Stimulated activated naive CD4-positive, alpha-beta T cell treated with Interleukin-2 at 50 U/mL for 16 hours (primary cell): Measurements from ENCODE around the gene MPPED2.

Experiments
- DNase-seq: peaks from one replicate; lab custom pipeline; 2025; lab: John Stamatoyannopoulos, UW

The MPPED2 gene

DNA sequence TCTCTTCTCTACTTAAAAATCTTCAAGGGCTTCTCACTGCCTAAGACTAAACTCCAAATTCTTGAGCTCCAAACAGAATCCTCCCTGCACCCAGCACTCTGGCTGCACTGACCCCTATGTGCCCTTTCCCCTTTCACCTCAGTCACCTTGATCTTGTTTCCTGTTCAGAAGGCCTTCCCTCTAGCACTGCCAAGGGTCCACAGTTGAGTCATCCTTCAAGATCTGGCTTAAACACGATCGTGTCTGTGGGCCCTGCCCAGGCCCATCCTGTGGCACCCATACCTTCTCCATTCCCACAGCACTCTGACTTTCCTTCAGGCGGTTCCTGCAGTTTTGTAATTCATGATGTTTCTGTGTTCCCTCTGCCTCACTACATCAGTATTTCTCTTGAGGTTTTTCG lies 134.0 kb downstream of the MPPED2 start:
- no peak for DNase-seq

DNA sequence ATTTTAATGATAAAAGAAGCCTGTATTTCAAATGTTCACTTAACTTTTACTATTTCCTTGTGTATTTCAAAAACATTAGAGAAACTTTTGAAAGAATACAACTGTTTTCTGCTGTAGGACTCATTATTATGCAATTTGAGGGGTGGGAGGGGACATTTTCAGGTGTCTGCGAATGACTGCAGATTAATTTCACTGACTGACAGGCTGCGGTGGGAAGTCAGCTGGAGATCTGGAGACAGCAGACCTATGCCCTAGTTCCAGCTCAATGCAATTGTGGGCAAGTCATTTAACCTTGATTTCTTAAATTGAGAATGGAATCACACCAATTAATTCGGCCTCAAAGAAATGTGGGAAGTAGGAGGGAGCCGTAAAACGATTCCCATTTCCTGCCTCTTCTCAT lies 134.5 kb downstream of the MPPED2 start:
- no peak for DNase-seq

DNA sequence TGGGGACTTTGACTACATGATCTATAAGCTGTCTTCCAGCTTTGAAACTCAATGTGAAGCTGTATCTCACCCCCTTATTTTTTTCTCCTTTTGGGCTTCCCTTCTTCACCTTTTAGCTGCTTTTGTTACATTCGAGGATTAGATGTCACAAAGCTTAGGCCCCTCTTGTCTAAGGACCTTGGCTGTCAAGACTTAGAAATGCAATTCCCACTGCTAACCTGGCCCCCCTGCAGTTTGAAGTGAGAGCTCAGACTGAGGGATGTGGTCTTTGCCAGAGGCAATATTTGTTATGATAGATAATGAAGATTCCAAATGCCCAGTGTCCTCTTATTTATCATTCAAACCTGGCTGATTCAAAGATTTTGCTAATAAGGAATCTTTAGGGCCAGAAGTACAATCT lies 135.0 kb downstream of the MPPED2 start:
- no peak for DNase-seq

DNA sequence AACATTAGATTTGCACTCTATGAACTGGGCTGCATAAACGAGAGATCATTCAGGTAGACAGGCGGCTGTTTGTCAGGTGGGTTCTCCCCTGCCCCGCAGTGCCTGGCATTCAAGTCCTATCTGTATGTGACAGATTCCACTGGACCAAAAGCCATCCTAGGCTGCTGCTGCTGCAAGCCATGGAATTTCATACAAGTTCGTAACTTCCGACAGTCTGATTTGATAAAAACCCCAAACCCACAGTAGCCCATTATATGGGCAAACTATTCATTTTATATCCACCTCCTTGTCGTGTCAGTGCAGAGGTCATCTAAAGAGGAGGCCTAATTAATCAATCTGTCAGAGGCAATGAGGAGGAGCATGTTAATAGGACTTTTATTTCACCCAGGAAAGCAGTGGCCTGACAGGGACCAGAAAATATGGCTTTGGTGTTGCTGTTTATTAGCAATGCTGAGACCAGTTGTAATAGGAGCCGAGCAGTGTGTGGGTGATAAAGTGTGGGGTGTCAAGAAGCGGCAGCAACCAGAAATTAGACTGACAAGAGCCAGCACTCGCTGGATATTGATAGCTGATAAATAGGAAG lies 139.0 kb downstream of the MPPED2 start:
- DNase-seq: no peak

DNA sequence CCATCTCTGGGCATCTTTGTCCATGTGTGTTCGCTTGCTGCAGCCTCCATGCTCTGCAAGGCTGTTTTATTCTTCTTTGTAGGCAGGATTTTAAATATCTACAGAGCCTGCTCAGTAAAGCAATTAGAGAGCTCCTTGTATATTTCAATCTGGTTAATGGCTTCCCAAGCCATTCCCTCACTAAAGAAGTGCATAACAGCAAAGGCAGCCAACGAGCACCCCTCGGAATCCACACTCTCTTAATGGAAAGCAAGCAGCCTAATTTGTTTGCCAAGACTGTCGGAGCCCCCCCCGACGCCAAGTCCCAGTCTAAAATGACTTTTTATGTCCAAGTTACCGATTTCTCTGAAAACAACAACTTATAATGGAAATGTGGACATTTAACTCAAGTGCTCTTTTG lies 139.6 kb downstream of the MPPED2 start:
- DNase-seq: no peak

DNA sequence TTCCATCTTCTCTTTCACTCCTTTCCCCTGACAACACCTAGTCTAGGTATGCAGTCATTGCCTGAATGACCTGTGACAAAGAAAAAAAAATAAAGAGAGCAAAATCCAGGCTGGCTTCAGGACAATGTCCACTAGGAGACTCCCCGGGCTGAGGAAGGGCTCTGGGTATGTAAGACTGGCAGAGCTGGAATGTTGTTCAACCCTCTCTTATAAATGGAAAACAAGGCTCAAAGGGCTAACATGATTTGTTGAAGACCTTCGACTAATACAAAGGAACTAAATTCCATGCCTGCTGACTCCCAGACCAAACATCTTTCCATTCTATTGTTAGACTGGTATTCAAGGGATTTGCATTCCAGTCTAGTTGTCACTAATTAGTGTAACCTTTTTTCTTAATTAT lies 141.1 kb downstream of the MPPED2 start:
- DNase-seq: no peak

DNA sequence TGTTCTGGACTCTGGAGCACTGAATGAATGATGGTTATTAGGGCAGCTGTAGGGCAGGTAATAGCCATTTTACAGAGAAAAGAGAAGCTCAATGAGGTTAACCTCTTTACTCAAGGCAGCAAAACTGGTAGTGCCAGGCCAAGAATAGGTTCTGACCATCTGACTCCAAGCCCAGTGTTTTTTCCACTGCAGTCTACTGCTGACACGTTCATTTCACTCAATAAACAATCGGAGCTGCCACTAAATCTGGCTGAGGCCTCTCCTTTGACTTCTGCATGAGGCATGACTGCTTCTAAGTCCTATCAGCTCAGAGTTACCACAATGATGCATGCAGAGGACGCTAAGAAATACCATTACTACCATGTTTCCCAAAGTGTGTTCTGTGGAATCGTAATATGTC lies 145.6 kb downstream of the MPPED2 start:
- DNase-seq: no peak

DNA sequence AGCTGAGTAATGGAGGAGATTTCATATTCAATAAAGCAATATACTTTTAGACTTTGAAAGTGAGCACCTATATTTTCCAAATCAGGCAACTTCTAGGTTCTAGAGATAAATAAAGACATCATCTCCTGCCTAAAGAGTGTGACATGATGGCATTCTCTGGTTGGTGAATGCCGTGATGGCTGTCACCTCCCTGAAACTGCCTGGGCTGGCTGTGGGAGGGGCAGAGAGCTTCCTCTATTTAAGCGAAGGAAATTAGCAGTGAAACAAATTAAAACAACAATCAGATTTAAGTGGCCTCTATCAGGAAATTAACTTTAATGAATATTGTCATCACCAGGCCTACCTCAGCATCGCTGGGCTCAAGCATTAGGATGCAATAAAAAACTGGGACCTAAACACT lies 149.4 kb downstream of the MPPED2 start:
- no peak for DNase-seq

DNA sequence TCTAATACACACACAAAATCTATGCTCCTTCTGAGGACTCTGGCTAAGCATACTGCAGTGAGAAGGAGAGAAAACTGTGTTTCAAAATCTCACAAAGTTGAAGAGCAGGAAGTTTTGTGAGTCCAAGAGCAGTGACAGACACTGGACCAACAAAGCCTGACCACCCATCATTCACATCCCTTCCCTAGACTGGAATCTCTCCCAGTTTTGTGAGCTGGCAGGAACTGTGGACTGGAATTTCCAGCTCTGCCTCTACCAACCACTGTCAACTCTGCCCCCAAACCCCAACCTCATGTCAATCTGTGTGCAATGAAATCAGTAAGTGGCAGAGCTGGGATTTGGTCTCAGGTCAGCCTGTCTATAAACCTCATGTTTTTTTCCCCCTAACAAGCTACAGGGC lies 150.7 kb downstream of the MPPED2 start:
- DNase-seq: no peak

DNA sequence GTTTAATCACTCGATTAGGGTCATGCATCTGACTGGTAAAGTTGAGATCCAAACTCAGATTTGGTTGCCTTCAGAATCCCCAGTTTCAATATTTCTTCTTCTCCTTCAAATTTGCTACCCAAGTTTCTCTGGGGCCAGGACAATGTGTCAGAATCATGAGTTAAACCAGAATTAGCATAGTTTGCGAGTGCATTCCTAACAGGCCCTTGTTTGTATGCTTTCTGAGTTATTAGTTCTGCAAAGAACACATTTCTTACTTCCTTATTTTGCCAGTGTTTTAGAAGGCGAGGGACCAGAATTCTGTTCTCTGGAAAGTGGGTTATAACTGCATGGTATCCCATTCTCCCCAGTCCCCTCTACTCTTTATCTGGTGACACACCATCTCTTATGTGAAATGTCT lies 151.3 kb downstream of the MPPED2 start:
- no peak for DNase-seq

DNA sequence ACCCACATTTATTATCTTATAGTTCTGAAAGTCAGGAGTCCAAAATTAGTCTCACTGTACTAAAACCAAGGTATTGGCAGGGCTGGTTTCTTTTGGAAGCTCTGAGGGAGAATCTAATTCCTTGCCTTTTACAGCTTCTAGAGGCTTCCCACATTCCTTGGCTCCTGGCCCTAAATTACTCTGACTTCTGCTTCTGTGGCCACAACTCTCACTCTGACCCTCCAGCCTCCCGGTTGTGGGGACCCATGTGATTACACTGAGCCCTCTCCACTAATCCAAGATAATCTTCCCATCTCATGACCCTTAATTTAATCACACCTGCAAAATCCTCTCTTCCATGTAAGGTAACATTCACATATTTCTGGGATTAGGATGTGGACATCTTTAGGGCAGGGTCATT lies 152.3 kb downstream of the MPPED2 start:
- DNase-seq: no peak

DNA sequence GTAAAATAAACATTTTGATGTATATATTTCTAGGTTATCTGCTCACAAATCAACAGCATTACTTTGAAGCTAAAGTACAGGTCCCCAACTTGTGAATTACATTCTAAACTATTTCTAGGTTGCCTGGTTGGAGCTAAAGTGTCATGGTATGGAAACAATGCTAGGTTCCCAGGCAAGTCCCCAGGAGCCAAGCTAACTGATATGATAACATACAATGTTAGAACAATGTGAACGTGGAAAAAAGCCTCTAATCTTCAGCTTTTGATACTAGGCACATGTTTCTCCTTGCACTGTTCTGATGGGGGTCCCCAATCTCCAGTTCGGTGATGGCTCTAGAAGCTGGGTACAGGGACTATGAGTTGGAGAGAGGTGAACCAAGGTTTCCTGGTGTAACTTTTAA lies 153.4 kb downstream of the MPPED2 start:
- no peak for DNase-seq

DNA sequence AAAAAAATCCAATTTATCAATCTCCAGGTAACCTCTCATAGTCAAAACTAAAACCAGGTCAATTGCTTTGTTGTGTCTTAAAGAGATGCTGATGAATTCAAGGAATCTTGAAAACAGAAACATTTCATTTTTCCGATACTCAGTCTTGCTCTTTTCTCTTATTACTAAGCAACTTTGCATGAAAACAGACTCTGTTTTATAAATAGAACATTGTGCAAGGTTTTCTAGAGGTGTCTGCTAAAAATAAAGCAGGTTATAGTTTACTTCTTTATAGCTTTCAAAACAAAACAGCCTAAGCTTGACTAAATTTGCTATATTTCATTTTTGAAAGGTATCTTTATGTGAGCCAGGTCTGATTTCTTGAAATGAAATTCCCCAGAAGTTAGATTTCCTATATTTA lies 154.0 kb downstream of the MPPED2 start:
- no peak for DNase-seq

DNA sequence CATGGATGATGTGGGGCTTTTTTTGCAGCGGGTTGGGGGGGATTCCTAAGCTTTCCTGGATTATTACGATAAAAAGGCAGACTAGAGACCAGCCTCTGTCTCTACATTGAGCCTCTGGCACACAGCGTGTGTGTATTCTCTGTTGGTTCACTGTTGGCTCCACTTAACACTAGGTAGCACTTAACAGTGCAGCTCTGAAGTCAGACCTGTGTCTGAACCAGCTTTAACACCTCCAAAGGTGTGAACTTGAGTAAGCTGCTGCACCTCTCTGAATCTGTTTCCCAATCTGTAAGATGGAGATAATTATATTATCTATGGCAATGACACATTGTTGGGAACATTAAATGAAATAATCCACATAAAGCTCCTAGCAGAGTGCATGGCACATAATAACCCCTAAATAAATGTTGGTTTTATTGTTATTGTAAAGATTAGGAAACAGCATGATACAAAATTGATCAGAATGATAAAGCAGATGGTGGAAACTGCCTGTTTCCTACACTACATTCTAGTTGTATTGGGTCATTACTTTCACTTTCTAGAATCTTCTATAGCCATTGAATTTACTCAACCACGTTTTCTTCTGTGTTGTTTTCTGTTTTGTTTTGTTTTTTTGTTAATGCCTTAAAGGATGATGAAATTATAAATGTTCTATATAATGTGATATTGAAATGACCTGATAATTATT lies 154.9 kb downstream of the MPPED2 start:
- no peak for DNase-seq

DNA sequence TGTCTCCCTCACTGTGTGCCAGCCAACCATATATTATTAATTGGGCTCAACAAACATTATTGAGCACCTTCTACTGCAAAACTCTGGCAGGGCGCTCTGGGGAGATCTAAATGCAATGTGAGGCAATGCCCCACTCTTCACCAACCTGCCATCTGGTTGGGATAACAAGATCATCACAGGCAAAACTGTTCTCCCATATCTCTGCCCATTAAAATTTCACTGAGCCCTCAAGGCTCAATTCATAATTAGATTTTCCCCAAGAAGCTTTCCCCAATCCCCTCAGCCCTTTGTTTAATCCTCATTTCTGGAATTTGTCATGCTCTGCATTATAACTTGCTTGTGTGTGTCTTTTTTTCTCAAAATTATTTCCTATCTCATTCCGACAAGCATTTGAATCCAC lies 156.6 kb downstream of the MPPED2 start:
- DNase-seq: no peak

DNA sequence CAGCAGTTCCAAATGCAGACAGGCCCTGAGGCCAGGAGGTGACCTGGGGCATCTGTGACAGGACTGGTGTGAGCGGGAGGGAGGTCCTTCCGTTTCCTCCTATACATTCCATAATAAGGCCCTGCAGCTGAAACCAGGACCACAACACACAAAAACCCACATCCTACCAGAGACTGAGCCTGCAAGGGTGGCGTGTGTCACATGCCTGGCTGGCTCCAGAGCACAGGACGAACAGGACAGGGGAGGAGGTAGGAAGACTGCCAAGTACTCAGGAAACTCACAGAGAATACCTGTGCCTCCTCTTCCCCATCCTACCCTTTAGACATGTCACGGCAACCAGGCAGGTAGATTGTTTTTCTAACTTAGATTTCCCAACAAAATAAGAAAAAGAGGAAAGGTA lies 159.4 kb downstream of the MPPED2 start:
- DNase-seq: no peak

DNA sequence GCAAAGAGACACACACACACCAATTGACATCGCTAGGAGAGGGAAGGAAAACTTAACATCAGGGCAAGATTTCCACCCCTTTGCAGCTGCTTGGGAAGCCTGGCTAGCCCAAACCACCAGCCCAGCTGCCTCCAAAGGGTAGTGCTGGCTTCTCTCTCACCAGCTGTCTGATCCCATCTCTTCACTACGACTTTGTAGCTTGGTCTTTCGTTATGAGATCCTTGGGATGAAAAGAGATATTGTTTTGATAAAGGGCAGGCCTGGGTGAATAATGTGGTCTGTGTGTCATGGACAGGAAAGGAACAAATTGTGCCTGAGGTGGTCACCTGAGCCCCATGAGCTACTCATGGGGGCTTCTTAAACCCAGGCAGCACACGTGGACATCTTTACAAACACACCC lies 161.3 kb downstream of the MPPED2 start:
- DNase-seq: no peak

DNA sequence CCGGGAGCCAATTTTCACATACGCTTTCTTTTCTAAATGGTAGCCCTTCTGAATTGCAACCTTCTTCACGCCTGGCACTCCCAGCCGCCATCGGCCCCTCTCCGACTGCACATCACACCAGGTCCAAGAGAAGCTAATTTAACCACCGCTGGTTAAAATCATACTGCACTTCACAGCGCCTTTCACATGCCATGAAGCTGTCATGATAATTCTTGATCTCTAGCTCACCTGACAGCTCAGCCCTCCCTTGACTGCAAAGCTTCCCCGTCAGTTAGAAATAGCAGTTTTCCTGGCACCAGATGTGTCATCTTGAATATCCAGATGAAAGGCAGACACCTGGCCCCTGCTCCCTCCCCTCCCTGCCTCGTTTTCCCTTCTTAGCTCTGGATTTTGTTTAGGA lies 161.8 kb downstream of the MPPED2 start:
- no peak for DNase-seq

DNA sequence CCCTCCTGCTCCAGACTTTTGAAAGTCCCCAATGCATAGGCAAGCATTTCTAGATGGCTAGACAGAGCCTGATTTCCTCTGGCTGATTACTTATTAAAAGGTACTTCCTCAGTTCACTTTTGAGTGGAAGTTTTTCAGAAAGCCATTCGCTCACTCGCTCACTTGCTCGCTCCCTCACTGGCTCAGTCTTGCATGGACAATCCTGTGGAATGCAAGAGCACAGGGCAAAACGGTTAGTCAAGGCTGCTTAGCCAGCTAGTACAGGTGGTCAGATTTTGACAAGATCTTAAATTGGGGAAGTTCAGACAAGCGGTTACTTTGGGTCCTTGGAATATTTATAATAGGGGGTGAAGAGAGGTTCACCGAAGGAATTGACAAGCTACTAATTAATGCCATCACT lies 162.3 kb downstream of the MPPED2 start:
- DNase-seq: no peak

DNA sequence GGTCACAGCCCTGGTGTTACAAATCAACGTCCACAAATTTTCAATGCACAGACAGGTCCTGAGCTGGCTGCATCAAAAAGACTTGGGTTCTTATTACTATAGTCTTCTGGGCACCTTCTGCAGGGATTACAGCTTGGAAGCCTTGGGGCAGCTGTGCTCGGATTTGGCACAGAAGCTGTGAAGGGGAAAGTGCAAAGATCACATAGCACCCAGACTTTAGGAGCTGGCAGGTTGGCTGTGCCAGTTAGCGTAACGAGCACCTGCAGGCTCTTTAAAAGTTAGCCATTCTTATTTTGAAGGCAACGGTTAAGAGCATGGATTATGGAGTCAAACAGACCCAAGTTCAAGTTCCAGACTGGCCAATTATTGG lies 162.9 kb downstream of the MPPED2 start:
- no peak for DNase-seq

DNA sequence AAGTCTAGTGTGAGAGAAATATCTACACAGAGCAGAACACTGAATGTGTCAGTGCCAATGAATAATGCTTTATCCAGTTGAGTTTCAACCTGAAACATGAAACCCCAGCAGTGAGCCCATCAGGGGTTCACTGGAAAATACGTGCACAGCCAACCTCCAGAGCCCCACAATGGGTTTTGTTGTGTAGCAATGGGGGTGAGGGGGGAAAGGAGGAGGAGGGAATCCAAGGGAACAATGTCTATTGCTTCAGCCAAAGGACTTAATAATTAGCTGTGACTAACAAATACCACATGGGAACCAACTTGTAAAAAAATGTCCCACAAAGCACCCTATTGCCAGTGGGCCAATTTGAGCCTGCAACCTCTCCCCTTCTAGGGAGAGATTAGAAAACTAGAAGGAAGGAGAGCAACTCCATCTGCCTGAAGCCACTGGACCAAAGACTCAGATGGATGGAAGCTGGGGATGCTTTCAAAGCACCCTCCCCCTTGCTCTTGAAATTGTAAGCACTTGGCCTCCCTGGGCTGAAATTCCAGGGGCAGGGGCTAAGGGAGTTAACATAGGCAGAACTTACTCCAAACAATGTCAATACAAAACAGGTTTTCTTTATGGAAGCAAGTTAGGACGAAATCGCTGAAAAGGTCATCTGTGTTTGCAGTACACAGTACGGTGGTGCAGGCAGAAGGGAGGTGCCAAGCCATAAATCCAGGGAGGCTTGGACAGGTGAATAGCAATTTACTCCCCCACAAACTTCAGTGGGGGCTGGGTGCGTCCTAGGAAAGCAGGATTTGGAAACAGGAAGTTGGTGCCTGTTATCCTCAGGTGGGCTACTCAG lies 163.5 kb downstream of the MPPED2 start:
- DNase-seq: no peak

DNA sequence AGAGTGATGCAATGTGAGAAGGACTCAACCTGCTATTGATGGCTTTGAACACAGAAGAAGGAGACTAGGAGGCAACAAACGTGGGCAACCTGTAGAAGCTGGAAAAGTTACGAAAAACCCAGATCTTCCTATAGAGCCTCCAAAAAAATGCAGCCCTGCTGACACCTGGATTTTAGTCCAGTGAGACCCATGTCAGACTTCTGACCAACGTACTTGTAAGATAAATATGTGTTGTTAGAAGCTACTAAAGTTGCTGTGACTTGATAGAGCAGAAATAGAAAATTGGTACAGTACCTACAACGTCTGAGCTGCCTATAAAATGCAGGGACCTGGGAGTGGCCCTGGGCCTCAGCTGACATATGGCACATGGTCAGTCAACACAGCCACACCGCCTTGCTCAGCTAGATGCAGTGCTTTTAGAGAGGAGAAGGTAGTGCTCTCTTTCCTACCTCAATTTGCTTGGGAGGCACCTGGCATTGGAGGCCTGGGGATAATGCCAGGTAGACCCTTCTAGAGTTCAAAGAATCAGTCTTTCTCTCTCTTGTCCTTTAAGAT lies 165.8 kb downstream of the MPPED2 start:
- DNase-seq: no peak

DNA sequence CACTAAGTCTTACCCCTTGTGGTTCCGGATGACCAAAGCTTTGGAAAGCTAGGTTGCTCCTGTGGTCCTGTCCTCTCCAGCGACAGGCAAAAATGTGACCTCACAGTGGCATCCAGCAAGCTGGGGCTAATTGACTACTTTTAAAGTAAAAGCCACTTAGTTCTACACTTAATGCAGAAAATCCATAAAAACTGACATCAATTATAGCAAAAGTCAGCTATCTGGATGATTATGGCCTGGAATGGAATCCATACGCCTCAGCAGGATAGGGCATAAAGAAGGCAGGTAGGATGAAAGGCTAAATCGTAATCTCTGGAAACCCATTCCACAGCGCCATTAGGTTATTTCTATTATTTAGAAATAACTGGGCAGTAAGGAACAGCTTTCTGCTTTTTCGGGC lies 171.3 kb downstream of the MPPED2 start:
- DNase-seq: no peak
